K562 (cell line): ENCODE data around the gene SLAMF7. TPM values are rescaled to one million over a fixed set of nuclear protein-coding genes. Genes with fewer than 3 reads are reported as not detected.

ENCODE experiments used
- KDM2B ChIP-seq: fragments of 250-450 bp; sonication (Bioruptor Pico); IDR thresholded peaks from 2 replicates; pipeline ENCODE4 v1.8.0; 2021; ENCODE audit warnings: mild to moderate bottlenecking, moderate library complexity
- PTBP1 ChIP-seq: fragments of 200-400 bp; formaldehyde crosslinking; IDR thresholded peaks from 2 replicates; pipeline ENCODE4 v1.6.1; 2017; ENCODE audit warnings: low read depth, low read length
- ZNF12 ChIP-seq: sonication (generic); formaldehyde crosslinking; IDR thresholded peaks from 2 replicates; pipeline ENCODE4 v1.4.0; 2020; ENCODE audit warnings: mild to moderate bottlenecking, missing genetic modification reagents
- ZNF134 ChIP-seq: fragments of 250-450 bp; sonication (Bioruptor Pico); conservative IDR thresholded peaks from 2 replicates; pipeline ENCODE4 v1.4.0; 2020
- polyA plus RNA-seq, 8 experiments: library from polyadenylated mRNA; depleted of rRNA in 4 of 8; stranded (reverse) in 5 of 8; unstranded in 3 of 8; fragments of >200 nt; fragmentation: Nextera tagmentation in 2 of 8; fragmentation: Illumina TruSeq in 1 of 8; extraction: Ambion mirVana in 2 of 8; extraction: Trizol in 1 of 8; gene quantifications; 2 replicates each; pipeline versions ENCODE4 v1.2.1 to v1.2.3, GENCODE V29; 2011 to 2014; ENCODE audit warnings: inconsistent platforms in 1 of 8, missing spikeins in 1 of 8
- total RNA-seq, 7 experiments: library from RNA; depleted of rRNA in 6 of 7; stranded (reverse); fragments of >200 nt in 6 of 7; fragmentation: Illumina TruSeq in 2 of 7; extraction: Trizol in 2 of 7; gene quantifications; 2 replicates each; pipeline versions ENCODE4 v1.2.1 to v1.2.3, GENCODE V29; 2011 to 2021; ENCODE audit warnings: low replicate concordance in 1 of 7
- TF ChIP-seq, protein P1 (sequence below): sonication (generic); formaldehyde crosslinking; IDR thresholded peaks from 2 replicates; pipeline ENCODE4 v1.8.0; 2023; ENCODE audit warnings: missing genetic modification reagents, mild to moderate bottlenecking, borderline replicate concordance
- TF ChIP-seq, protein P2 (sequence below), 2 experiments: fragments of 450-650 bp; IDR thresholded peaks; 2 replicates each; pipeline ENCODE4 v1.6.1; 2016; ENCODE audit warnings: mild to moderate bottlenecking in 2 of 2, borderline replicate concordance in 1 of 2, low read depth in 1 of 2, moderate library complexity in 1 of 2
- TF ChIP-seq, protein P3 (sequence below), 2 experiments: fragments of 450-650 bp; conservative IDR thresholded peaks; 2 replicates each; pipeline ENCODE4 v1.6.1; 2017; ENCODE audit warnings: mild to moderate bottlenecking in 2 of 2, moderate library complexity in 2 of 2
- TF ChIP-seq, protein P4 (sequence below): fragments of 250-450 bp; sonication (Bioruptor Pico); IDR thresholded peaks from 2 replicates; pipeline ENCODE4 v1.4.0; 2020; ENCODE audit warnings: mild to moderate bottlenecking, moderate library complexity, borderline replicate concordance

Gene SLAMF7
- total and polyA plus RNA-seq, 9 of the 15 experiments (the other 6 are each of a cell fraction or from before 2014, with no cell fraction given) = 0.11 to 1.2 (median 0.22) TPM; not detected in 2

DNA sequence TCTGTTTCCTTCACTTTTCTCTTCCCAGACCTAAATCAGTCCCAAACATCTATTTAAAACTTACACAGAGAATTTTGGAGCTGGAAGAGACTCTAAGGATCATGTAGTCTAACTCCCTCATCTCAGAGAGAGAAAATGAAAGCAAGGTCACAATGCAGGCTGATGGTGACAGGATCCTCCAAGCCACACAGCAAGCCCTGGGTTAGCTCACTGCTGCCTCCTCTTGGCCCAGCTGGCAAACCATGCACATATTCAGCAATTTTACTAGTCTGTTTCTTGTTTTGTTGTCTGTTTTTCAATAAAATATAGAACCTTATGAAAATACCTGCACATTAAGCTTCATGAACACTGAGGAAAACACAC lies 29.2 kb downstream of the SLAMF7 start (continued):
- TF ChIP-seq, protein P1, sequence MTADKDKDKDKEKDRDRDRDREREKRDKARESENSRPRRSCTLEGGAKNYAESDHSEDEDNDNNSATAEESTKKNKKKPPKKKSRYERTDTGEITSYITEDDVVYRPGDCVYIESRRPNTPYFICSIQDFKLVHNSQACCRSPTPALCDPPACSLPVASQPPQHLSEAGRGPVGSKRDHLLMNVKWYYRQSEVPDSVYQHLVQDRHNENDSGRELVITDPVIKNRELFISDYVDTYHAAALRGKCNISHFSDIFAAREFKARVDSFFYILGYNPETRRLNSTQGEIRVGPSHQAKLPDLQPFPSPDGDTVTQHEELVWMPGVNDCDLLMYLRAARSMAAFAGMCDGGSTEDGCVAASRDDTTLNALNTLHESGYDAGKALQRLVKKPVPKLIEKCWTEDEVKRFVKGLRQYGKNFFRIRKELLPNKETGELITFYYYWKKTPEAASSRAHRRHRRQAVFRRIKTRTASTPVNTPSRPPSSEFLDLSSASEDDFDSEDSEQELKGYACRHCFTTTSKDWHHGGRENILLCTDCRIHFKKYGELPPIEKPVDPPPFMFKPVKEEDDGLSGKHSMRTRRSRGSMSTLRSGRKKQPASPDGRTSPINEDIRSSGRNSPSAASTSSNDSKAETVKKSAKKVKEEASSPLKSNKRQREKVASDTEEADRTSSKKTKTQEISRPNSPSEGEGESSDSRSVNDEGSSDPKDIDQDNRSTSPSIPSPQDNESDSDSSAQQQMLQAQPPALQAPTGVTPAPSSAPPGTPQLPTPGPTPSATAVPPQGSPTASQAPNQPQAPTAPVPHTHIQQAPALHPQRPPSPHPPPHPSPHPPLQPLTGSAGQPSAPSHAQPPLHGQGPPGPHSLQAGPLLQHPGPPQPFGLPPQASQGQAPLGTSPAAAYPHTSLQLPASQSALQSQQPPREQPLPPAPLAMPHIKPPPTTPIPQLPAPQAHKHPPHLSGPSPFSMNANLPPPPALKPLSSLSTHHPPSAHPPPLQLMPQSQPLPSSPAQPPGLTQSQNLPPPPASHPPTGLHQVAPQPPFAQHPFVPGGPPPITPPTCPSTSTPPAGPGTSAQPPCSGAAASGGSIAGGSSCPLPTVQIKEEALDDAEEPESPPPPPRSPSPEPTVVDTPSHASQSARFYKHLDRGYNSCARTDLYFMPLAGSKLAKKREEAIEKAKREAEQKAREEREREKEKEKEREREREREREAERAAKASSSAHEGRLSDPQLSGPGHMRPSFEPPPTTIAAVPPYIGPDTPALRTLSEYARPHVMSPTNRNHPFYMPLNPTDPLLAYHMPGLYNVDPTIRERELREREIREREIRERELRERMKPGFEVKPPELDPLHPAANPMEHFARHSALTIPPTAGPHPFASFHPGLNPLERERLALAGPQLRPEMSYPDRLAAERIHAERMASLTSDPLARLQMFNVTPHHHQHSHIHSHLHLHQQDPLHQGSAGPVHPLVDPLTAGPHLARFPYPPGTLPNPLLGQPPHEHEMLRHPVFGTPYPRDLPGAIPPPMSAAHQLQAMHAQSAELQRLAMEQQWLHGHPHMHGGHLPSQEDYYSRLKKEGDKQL (CRISPR knock-in tag) = no peak
- TF ChIP-seq ZNF12 (CRISPR knock-in tag) = no peak
- TF ChIP-seq ZNF134 (CRISPR knock-in tag) = no peak
- TF ChIP-seq, protein P2, sequence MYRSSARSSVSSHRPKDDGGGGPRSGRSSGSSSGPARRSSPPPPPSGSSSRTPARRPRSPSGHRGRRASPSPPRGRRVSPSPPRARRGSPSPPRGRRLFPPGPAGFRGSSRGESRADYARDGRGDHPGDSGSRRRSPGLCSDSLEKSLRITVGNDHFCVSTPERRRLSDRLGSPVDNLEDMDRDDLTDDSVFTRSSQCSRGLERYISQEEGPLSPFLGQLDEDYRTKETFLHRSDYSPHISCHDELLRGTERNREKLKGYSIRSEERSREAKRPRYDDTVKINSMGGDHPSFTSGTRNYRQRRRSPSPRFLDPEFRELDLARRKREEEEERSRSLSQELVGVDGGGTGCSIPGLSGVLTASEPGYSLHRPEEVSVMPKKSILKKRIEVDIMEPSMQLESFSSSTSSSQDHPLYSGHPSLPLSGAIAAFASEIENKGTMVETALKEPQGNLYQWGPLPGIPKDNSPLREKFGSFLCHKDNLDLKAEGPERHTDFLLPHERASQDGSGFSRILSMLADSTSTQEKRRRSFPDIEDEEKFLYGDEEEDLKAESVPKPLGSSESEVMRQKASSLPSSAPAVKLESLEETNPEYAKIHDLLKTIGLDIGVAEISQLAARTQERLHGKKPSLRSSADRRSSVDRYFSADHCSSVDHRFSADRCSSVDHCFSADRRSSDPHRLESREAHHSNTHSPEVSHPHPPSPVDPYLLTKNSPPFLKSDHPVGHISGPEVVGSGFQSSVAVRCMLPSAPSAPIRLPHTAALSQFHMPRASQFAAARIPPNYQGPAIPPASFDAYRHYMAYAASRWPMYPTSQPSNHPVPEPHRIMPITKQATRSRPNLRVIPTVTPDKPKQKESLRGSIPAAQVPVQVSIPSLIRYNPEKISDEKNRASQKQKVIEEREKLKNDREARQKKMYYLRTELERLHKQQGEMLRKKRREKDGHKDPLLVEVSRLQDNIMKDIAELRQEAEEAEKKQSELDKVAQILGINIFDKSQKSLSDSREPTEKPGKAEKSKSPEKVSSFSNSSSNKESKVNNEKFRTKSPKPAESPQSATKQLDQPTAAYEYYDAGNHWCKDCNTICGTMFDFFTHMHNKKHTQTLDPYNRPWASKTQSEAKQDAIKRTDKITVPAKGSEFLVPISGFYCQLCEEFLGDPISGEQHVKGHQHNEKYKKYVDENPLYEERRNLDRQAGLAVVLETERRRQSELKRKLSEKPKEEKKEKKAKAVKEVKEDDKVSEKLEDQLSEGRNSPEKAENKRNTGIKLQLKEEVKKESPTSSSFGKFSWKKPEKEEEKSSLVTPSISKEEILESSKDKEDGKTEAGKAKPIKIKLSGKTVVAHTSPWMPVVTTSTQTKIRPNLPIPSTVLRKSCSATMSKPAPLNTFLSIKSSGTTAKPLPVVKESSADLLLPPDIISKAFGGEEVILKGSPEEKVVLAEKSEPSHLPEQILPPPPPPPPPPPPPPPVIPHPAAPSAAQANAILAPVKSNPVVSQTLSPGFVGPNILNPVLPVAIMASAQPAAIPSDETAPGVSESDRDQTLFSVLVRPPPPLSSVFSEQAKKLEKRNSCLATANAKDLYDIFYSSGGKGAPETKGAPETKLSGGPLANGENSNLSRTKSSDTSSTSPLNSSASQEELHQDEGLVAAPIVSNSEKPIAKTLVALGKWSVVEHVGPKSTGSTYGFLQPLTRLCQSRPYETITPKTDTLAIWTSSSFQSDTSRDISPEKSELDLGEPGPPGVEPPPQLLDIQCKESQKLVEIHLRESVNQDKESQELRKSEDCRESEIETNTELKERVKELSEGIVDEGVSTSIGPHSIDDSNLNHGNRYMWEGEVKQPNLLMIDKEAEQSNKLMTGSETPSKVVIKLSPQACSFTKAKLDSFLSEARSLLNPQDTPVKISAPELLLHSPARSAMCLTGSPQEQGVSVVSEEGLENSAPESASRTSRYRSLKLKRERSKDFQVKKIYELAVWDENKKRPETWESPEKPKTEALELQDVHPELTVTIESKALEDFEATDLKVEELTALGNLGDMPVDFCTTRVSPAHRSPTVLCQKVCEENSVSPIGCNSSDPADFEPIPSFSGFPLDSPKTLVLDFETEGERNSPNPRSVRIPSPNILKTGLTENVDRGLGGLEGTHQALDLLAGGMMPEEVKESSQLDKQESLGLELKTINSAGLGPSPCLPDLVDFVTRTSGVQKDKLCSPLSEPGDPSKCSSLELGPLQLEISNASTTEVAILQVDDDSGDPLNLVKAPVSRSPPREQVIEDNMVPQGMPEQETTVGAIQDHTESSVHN (IDR thresholded peaks at IDR 0.05; ENCODE audit: borderline replicate concordance in 1 of 2, low read depth in 1 of 2) = no peak
- no peak for TF ChIP-seq PTBP1
- no peak for TF ChIP-seq KDM2B
- TF ChIP-seq, protein P3, sequence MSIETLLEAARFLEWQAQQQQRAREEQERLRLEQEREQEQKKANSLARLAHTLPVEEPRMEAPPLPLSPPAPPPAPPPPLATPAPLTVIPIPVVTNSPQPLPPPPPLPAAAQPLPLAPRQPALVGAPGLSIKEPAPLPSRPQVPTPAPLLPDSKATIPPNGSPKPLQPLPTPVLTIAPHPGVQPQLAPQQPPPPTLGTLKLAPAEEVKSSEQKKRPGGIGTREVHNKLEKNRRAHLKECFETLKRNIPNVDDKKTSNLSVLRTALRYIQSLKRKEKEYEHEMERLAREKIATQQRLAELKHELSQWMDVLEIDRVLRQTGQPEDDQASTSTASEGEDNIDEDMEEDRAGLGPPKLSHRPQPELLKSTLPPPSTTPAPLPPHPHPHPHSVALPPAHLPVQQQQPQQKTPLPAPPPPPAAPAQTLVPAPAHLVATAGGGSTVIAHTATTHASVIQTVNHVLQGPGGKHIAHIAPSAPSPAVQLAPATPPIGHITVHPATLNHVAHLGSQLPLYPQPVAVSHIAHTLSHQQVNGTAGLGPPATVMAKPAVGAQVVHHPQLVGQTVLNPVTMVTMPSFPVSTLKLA (conservative IDR thresholded peaks at IDR 0.05) = no peak
- TF ChIP-seq, protein P4, sequence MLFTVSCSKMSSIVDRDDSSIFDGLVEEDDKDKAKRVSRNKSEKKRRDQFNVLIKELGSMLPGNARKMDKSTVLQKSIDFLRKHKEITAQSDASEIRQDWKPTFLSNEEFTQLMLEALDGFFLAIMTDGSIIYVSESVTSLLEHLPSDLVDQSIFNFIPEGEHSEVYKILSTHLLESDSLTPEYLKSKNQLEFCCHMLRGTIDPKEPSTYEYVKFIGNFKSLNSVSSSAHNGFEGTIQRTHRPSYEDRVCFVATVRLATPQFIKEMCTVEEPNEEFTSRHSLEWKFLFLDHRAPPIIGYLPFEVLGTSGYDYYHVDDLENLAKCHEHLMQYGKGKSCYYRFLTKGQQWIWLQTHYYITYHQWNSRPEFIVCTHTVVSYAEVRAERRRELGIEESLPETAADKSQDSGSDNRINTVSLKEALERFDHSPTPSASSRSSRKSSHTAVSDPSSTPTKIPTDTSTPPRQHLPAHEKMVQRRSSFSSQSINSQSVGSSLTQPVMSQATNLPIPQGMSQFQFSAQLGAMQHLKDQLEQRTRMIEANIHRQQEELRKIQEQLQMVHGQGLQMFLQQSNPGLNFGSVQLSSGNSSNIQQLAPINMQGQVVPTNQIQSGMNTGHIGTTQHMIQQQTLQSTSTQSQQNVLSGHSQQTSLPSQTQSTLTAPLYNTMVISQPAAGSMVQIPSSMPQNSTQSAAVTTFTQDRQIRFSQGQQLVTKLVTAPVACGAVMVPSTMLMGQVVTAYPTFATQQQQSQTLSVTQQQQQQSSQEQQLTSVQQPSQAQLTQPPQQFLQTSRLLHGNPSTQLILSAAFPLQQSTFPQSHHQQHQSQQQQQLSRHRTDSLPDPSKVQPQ (CRISPR knock-in tag) = no peak
